Peyer's patch (tissue), 4 donors: ENCODE measurements around the gene SLC11A1. TPM values are rescaled to one million over a fixed set of nuclear protein-coding genes. Genes with fewer than 3 reads are reported as not detected.
A peak's percentile ranks its signal among the peaks of the same experiment; 100 is the strongest.

Source experiments
- DNase-seq, 3 donors: peaks; one replicate each; pipeline ENCODE4 v3.0.0-alpha.2; 2017 to 2019
- H3K27ac ChIP-seq, 4 donors: fragments of 200-600 bp; sonication (generic); one replicate each; pipeline ENCODE4 v1.5.1; 2016 to 2019
- H3K27me3 ChIP-seq, 2 donors: fragments of 200-600 bp; sonication (generic); one replicate each; pipeline ENCODE4 v1.5.1; 2019
- H3K36me3 ChIP-seq, 3 donors: fragments of 200-600 bp; sonication (generic); one replicate each; pipeline ENCODE4 v1.5.1; 2016 to 2019
- H3K4me1 ChIP-seq, 4 donors: fragments of 200-600 bp; sonication (generic); one replicate each; pipeline ENCODE4 v1.5.1; 2016 to 2019
- H3K4me3 ChIP-seq, 4 donors: fragments of 200-600 bp; sonication (generic); 1 replicate in 3 of 4; 2 replicates in 1 of 4; pipeline ENCODE4 v1.5.1; 2016 to 2019; ENCODE audit warnings: mild to moderate bottlenecking in 1 of 4
- H3K9me3 ChIP-seq, 4 donors: fragments of 200-600 bp; sonication (generic); one replicate each; pipeline ENCODE4 v1.5.1; 2016 to 2019; ENCODE audit warnings: mild to moderate bottlenecking in 1 of 4
- POLR2A ChIP-seq, 2 donors: fragments of 450-650 bp; IDR thresholded peaks; one replicate each; pipeline ENCODE4 v1.5.1; 2017; ENCODE audit warnings: antibody characterized with exemption in 2 of 2, mild to moderate bottlenecking in 2 of 2, moderate library complexity in 2 of 2
- total RNA-seq, 4 donors: library from RNA; depleted of rRNA; stranded (reverse); fragments of >200 nt; gene quantifications; one replicate each; pipeline ENCODE4 v1.1.0, GENCODE V29; 2016
- TF ChIP-seq, protein P1 (sequence below), 6 experiments: fragments of 450-650 bp in 4 of 6; fragments of 200-600 bp in 2 of 6; sonication (generic) in 1 of 6; IDR thresholded peaks; one replicate each; pipeline ENCODE4 v1.5.1; 2017 to 2019; ENCODE audit warnings: antibody characterized with exemption in 6 of 6, mild to moderate bottlenecking in 3 of 6, moderate library complexity in 1 of 6

The SLC11A1 gene
- total RNA-seq, 4 donors from 2014 or later = 2.8 to 21.5 (median 8.6) TPM

DNA sequence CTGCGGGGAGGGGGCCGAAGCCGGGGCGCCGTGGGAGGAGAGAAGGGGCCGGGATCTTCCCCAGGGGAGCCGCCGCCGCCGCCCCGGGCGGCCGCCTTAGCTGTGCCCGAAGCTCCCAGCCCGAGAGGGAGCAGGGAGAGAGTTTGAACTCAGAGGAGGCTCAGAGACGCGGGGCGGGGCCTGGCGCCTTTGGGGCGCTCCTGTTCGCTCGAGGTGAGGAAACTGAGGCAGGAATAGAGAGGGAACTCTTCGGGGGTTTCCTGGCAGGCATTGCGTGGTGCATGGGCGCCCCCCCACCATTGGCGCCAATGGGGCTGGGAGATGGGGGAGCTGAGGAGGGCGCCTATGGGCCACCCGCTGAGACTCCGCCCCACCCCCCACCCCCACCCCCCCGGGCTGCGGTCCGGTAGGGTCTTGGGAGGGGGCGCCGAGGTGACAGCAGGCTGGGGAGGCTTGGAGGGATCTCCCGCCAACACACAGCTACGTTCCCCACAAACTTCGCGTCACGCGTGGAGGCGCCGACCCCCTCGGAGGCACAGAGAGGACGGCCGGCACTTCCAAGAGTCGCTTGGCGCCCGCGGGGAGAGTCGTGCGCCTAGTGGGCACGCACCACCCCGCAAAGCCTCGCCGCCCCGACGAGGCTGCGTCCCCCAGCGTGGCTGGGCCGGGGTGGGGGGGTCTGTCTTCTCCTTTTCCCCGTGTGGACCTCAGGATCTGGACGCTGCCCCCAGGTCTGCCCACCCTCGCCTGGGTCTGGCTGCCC, 18.3 kb downstream of the SLC11A1 start:
- TF ChIP-seq, protein P1, sequence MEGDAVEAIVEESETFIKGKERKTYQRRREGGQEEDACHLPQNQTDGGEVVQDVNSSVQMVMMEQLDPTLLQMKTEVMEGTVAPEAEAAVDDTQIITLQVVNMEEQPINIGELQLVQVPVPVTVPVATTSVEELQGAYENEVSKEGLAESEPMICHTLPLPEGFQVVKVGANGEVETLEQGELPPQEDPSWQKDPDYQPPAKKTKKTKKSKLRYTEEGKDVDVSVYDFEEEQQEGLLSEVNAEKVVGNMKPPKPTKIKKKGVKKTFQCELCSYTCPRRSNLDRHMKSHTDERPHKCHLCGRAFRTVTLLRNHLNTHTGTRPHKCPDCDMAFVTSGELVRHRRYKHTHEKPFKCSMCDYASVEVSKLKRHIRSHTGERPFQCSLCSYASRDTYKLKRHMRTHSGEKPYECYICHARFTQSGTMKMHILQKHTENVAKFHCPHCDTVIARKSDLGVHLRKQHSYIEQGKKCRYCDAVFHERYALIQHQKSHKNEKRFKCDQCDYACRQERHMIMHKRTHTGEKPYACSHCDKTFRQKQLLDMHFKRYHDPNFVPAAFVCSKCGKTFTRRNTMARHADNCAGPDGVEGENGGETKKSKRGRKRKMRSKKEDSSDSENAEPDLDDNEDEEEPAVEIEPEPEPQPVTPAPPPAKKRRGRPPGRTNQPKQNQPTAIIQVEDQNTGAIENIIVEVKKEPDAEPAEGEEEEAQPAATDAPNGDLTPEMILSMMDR (IDR thresholded peaks at IDR 0.05) = no peak
- TF ChIP-seq POLR2A (IDR thresholded peaks at IDR 0.05) = peak; percentile 28 to 46
- Histone ChIP-seq H3K27ac (peak overlapping the region; percentile 95 to 99 (median 98)), H3K4me3 (peak overlapping the region; percentile 75 to 97 (median 89)), H3K27me3 (no peaks in the 10 kb centered on the region), H3K9me3 (no peaks in the 10 kb centered on the region), H3K4me1 (peaks cover 1 to 49% (median 29%) of the 10 kb centered on the region in 4 donors), H3K36me3 (peaks cover 0 to 39% (median 0%) of the 10 kb centered on the region in 3 donors)
- peak in 1 of 3 donors; percentile 71 for DNase-seq

DNA sequence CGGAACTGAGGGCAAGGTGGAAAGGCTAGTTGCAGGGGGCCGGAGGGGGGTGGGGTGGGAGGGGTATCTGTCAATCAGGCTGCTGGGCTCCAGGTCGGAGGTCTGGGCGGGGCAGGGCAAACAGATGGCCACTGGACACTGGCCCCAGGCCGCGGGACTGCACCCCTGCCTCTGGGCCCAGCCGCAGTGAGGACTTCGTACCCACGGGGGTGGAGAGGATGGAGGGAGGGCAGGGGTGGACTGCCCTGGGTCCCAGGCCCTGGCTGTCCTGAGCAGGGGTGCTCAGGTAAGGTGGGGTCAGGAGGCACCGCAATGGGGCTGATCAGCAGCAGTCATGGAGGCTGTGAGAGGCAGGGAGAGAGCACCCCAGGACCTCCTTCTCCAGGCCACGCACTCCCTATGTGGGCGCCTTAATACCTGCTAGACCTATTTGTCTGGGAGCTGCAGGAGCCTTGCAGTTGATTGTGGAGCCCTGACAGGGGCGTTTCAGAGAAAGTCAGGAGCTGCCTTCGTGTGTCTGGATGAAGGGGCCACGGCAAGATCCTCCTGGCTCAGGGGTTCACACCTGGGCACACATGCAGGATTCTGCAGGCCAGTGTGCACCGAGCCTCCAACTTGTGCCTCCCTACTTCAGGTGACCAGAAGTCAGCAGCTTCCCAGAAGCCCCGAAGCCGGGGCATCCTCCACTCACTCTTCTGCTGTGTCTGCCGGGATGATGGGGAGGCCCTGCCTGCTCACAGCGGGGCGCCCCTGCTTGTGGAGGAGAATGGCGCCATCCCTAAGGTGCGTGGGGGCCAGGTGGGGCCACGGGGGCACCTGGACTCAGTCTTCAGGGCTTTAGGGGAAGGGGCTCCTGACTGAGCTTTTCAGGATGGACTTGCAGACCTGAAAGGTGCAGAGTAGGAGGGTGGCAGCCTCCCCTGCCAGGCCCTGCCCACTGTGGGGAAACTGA, 19.1 kb downstream of the SLC11A1 start:
- peak in 2 of 3 donors; percentile 73 to 79 for DNase-seq
- peaks cover 4 to 51% (median 31%) of the 10 kb centered on the region in 4 donors for H3K4me1 ChIP-seq
- H3K27ac ChIP-seq = peak overlapping the region; percentile 95 to 99 (median 98)
- H3K4me3 ChIP-seq = peak overlapping the region; percentile 75 to 97 (median 89)
- TF ChIP-seq, protein P1 (IDR thresholded peaks at IDR 0.05) = no peak
- TF ChIP-seq POLR2A (IDR thresholded peaks at IDR 0.05) = peak; percentile 34 to 63
- H3K36me3 ChIP-seq = peaks cover 0 to 39% (median 0%) of the 10 kb centered on the region in 3 donors
- H3K9me3 ChIP-seq = no peaks in the 10 kb centered on the region
- H3K27me3 ChIP-seq = no peaks in the 10 kb centered on the region

DNA sequence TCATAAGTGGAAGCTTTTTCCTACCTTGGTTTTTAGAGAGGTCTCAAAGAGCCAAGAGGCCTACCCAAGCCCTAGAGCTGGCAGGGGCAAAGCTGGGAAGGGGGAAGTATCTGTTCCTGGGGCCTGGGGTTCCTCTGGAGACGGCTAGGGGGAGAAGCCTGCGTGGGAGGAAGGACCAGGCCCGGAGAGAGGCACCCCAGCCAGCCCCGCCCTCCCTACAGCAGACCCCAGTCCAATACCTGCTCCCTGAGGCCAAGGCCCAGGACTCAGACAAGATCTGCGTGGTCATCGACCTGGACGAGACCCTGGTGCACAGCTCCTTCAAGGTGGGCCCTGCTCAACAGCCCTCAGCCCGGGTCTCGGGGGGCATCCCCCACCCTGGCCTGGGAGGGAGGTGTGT, 19.8 kb downstream of the SLC11A1 start:
- Histone ChIP-seq H3K36me3 (peaks cover 0 to 39% (median 0%) of the 10 kb centered on the region in 3 donors), H3K9me3 (no peaks in the 10 kb centered on the region), H3K27ac (peak overlapping the region in 3 of 4 donors; percentile 95 to 98 (median 97)), H3K4me1 (peaks cover 7 to 54% (median 32%) of the 10 kb centered on the region in 4 donors), H3K4me3 (peak overlapping the region in 2 of 4 donors; percentile 75 to 88), H3K27me3 (no peaks in the 10 kb centered on the region)
- TF ChIP-seq, protein P1 (IDR thresholded peaks at IDR 0.05) = no peak
- TF ChIP-seq POLR2A (IDR thresholded peaks at IDR 0.05) = no peak
- DNase-seq = no peak

DNA sequence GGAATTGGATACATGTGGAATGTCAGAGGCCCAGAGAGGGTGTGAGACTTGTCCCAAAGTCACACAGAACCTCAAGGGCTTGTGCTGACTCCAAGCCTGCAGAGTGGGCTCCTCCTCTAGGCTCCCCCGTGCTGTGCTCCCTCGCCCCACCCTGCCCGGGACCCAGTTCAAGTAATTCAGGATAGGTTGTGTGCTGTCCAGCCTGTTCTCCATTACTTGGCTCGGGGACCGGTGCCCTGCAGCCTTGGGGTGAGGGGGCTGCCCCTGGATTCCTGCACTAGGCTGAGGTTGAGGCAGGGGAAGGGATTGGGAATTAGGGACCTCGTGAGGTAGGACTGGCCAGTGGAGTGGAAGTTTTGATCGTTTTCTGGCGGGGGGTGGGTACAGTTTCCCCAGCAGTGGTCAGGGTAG, 20.4 kb downstream of the SLC11A1 start:
- Histone ChIP-seq H3K4me3 (peak overlapping the region in 1 of 4 donors; percentile 75), H3K27me3 (no peaks in the 10 kb centered on the region), H3K36me3 (peaks cover 0 to 39% (median 0%) of the 10 kb centered on the region in 3 donors), H3K4me1 (peaks cover 8 to 55% (median 35%) of the 10 kb centered on the region in 4 donors), H3K27ac (peak overlapping the region in 1 of 4 donors; percentile 97), H3K9me3 (no peaks in the 10 kb centered on the region)
- no peak for DNase-seq
- TF ChIP-seq, protein P1 (IDR thresholded peaks at IDR 0.05) = no peak
- no peak for TF ChIP-seq POLR2A (IDR thresholded peaks at IDR 0.05)

DNA sequence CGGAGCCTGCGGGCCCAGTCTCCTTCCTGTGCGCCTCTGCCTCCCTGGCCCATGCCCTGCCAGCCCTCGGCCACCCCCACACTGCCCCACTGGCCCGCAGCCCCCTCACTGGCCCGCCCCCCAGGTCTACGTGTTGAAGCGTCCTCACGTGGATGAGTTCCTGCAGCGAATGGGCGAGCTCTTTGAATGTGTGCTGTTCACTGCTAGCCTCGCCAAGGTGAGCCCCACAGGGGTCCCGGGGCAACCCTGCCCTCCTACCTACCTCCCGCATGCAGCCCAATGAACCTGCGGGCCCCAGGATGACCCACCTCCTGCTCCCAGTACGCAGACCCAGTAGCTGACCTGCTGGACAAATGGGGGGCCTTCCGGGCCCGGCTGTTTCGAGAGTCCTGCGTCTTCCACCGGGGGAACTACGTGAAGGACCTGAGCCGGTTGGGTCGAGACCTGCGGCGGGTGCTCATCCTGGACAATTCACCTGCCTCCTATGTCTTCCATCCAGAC, 20.9 kb downstream of the SLC11A1 start:
- H3K4me3 ChIP-seq = no peak overlapping the region
- H3K36me3 ChIP-seq = peaks cover 0 to 39% (median 0%) of the 10 kb centered on the region in 3 donors
- DNase-seq = no peak
- TF ChIP-seq, protein P1 (IDR thresholded peaks at IDR 0.05) = no peak
- TF ChIP-seq POLR2A (IDR thresholded peaks at IDR 0.05) = no peak
- H3K27ac ChIP-seq = peak overlapping the region in 1 of 4 donors; percentile 97
- H3K9me3 ChIP-seq = no peaks in the 10 kb centered on the region
- peaks cover 8 to 55% (median 32%) of the 10 kb centered on the region in 4 donors for H3K4me1 ChIP-seq
- no peaks in the 10 kb centered on the region for H3K27me3 ChIP-seq
